G401 (cell line): Measurements from ENCODE around the gene KASH5. TPM values are rescaled to one million over a fixed set of nuclear protein-coding genes. Genes with fewer than 3 reads are reported as not detected.
A peak's percentile ranks its signal among the peaks of the same experiment; 100 is the strongest.

ENCODE experiments used
- DNase-seq: peaks from one replicate; pipeline ENCODE4 v3.0.0-alpha.2; 2015; ENCODE audit warnings: low spot score
- in situ Hi-C: cut with HindIII; loops from 2 replicates; pipeline ENCODE4 v1.10.0; 2016; ENCODE audit warnings: low sequenced_read_pairs, mixed read lengths
- total RNA-seq: library from RNA; depleted of rRNA; stranded (reverse); fragments of >200 nt; shearing (Covaris generic); gene quantifications from 2 replicates; pipeline ENCODE4 v1.2.3, GENCODE V29; 2014; rRNA removed

The KASH5 gene
- not detected in 2 replicates for total RNA-seq

- DNase-seq = peak; percentile 70
- in situ Hi-C loops = no loop called here
Measured at GRCh38 chr19:49387936-49388372, at the start of gene KASH5. TSS of gene KASH5 (plus strand) at chr19:49388249. CDS start at chr19:49390884, 2,635 bp downstream.

- no peak for DNase-seq
Measured at GRCh38 chr19:49338691-49339300, 49.3 kb upstream of the KASH5 start.

GRCh38 chr19:49339301-49340068 is 48.6 kb upstream of the KASH5 start:
- in situ Hi-C loops = no loop called here
- peak; percentile 60 for DNase-seq

More at GRCh38 chr19:49338691-49339300, 49.3 kb upstream of the KASH5 start:
- in situ Hi-C loops = no loop called here

GRCh38 chr19:49340069-49340864 is 47.8 kb upstream of the KASH5 start:
- in situ Hi-C loops = no loop called here
- DNase-seq = no peak

GRCh38 chr19:49340865-49341718 is 47.0 kb upstream of the KASH5 start:
- DNase-seq = no peak
- in situ Hi-C loops = no loop called here

- in situ Hi-C loops = no loop called here
- no peak for DNase-seq
Measured at GRCh38 chr19:49342291-49342721, 45.7 kb upstream of the KASH5 start.

GRCh38 chr19:49343123-49343522 is 44.9 kb upstream of the KASH5 start:
- DNase-seq = no peak
- in situ Hi-C loops = no loop called here

GRCh38 chr19:49344505-49345423 is 43.3 kb upstream of the KASH5 start:
- in situ Hi-C loops = no loop called here
- DNase-seq = no peak

GRCh38 chr19:49347191-49347590 is 40.9 kb upstream of the KASH5 start:
- no peak for DNase-seq
- in situ Hi-C loops = no loop called here

- in situ Hi-C loops = no loop called here
- DNase-seq = peak; percentile 51
Measured at GRCh38 chr19:49347835-49348234, 40.2 kb upstream of the KASH5 start.

GRCh38 chr19:49348305-49349189 is 39.5 kb upstream of the KASH5 start:
- in situ Hi-C loops = no loop called here
- DNase-seq = no peak

- in situ Hi-C loops = no loop called here
- DNase-seq = no peak
Measured at GRCh38 chr19:49349567-49349966, 38.5 kb upstream of the KASH5 start.

- in situ Hi-C loops = no loop called here
- DNase-seq = no peak
Measured at GRCh38 chr19:49355909-49356353, 32.1 kb upstream of the KASH5 start.

GRCh38 chr19:49356382-49356781 is 31.7 kb upstream of the KASH5 start:
- in situ Hi-C loops = no loop called here
- no peak for DNase-seq

GRCh38 chr19:49357186-49357585 is 30.9 kb upstream of the KASH5 start:
- no peak for DNase-seq
- in situ Hi-C loops = no loop called here

GRCh38 chr19:49359851-49360820 is 27.9 kb upstream of the KASH5 start:
- in situ Hi-C loops = no loop called here
- no peak for DNase-seq
